Middle frontal gyrus (tissue), 1 donor: ENCODE data around the gene AFDN.
"Not testable (repeated sequence)": the region's sequence is repeated elsewhere in the genome, so short reads cannot be mapped to it uniquely, and the experiment has no call there.

ENCODE experiments used
- DNase-seq: peaks from one replicate; pipeline ENCODE4 v3.0.0-alpha.2; 2015; ENCODE audit warnings: low spot score; ENCODE audit errors: extremely low spot score

The AFDN gene

DNA sequence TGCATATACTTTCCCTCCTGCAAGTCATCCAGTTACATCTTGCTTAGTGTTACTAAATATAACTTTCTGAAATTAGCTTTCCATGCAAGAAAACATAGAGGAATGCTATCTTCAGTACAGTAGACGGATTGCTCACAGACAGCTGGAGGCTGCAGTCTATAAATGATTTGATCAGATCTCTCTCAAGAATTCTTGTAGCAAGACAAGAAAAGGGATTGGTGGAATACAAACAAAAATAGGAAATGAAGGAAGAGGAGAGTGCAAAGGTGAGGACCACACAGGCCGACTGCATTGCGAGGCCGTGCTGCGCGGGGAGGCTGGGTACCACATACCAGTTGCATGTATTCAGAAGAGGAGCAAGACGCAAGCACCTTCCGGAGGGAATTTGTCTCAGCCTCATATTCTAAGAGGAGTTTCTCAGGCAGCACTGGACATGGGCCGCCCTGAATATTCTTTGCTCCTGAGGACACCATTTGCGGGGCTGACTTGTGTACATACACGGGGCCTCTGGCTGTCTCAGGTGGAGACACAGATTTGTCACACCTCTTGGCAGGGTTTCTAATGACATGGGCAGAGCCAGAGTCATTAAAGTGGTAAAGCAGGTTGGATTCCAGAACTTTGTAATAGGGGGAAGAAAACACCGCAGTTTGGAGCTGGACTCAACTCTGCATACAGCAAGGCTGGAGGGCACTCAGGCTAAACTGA is 148.1 kb downstream of the AFDN start:
- no peak for DNase-seq

DNA sequence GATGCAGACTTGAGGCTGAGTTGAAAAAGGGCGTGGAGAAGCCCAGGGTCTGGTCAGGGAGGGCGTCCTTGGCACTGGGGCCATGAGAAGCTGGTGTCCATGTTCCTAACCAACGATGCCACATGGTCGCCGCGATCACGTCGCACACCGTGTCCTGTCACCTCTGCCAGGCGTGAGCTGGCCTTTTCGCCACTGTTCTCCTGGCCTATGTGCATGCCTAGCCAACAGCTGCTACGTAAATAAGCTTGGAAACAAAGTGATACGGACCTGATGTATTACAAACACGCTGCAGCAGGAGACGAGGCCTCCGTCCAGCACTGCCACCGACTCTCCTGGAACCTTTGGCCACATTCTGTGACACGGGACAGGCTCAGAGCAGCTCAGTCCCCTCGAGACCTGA is 148.7 kb downstream of the AFDN start:
- DNase-seq: no peak

DNA sequence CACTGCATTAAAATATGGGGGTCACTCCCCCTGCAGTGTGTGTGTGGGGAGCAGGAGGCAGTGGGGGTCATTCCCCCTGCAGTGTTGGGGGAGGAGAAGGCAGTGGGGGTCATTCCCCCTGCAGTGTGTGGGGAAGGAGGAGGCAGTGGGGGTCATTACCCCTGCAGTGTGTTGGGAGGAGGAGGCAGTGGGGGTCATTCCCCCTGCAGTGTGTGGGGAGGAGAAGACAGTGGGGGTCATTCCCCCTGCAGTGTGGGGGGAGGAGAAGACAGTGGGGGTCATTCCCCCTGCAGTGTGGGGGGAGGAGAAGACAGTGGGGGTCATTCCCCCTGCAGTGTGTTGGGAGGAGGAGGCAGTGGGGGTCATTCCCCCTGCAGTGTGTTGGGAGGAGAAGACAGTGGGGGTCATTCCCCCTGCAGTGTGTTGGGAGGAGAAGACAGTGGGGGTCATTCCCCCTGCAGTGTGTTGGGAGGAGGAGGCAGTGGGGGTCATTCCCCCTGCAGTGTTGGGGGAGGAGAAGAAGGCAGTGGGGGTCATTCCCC is 149.5 kb downstream of the AFDN start:
- DNase-seq: not testable (repeated sequence)

DNA sequence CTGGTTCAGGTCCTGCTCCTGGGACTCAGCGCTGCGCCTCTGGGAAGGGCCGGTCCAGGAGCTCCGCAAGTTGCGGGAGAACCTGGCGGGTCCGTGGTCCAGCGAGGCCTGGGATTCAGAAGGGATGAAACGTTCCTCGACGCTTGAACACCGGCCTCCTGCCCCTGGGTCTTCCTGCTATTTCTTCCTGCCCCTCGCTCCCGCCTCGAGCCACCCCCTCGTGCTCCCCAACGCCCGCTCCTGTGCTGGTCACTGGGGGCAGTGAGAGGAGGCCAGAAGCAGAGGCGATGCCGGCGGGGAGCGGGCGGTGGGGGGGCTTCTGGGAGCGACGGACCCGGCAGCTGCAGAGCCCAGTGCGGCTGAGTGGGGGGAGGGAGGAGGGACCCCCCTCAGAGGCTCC is 150.0 kb downstream of the AFDN start:
- no peak for DNase-seq

DNA sequence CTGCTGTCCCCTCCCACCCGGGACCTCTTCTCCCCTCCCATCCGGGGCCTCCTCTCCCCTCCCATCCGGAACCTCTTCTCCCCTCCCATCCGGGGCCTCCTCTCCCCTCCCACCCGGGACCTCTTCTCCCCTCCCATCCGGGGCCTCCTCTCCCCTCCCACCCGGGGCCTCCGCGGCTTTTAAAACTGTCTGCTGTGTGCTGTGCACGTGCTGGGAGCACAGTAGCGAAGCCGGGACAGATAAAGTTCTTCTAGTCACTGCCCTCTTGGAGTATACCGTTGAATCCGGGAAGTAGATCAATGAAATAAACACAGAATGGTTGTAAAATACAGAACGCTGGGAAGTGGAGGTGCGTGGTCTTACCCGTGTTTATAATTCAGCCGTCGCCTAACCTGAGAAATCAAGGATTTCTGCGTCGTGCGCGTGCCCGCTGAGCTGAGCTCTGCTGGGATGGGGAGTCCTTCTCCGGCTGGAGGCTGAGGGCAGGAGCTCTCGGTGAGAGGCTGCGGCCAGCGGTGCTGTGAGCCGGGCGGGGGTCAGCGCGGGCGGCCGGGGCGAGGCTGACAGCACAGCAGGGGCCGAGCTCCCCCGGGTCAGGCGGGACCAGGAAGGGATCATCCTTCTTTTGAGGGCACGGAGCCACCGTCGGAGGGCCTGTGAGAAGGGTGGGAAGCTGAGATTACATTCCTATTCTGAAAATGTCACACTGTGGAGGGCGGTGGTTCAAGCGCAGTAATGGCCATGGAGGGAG is 151.2 kb downstream of the AFDN start:
- DNase-seq: no peak

DNA sequence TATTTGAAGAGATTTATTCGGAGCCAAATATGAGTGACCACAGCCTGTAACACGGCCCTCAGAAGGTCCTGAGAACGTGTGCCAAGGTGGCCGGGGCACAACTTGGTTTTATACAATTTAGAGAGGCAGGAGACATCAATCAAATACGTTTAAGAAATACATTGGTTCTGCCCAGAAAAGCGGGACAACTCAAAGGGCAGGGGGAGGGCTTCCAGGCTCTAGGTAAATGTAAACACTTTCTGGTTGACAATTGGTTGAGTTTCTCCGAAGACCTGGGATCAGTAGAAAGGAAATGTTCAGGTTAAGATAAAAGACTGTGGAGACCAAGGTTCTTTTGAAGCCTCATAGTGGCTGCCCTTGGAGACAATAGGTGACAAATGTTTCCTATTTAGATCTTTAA is 151.9 kb downstream of the AFDN start:
- DNase-seq: no peak

DNA sequence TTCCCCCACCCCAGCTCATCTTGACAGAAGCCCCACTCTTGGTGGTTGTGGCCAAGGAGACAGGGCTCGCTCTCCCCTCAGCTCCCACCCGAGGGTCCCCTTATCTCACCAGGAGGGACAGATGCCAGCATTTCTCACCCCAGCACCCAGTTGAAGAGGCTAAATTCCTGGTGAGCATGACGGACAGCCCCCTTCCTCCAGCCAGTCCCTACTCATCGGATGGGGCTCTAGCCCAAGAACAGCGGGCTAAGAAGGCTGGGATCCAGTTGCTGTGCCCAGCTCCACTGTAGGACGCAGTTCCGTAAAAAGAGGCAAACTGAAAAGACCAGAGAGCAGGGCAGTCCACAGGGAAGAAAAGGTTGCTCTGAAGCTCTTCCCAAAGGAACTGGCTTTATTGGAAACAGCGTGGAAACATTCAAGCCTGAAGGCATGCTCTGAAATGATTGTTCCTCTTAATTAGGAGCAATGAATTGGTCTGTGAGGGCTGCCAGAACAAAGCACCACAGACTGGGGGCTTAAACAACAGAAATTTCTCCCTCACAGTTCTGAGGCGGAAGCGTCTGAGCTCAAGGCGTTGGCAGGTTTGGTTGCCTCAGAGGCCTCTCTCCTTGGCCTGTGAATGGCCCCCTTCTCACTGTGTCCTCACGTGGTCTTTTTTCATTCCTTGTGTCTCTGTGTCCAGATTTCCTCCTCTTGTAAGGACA is 152.9 kb downstream of the AFDN start:
- no peak for DNase-seq

DNA sequence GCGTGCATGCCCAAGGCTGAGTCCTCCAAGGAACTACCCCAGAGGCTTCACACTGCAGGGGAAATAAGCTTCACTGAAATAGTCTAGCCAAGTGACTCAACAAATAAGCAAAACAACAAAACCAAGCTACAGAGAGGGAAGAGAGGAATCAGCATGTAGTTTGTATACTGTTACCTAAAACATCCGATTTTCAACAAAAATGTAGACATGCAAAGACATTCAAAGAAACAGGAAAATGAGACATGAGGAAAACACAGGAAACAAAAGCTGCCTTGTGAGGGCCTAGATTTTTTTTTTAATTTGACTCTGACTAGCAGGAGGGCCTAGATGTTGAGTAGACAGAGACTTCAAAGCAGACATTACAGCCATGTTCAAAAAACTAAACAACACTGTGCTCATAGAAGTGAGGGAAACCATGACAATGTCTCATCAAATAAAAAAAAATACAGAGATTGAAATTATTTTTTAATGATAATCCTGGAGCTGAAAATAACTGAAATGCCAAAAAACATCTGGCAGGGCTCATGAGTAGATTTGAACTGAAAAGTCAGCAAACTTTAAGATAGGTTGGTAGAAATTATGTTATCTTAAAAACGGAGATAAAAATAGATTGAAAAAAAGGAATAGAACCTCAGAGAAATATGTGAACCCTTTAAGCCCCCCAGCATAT is 154.3 kb downstream of the AFDN start:
- DNase-seq: no peak

DNA sequence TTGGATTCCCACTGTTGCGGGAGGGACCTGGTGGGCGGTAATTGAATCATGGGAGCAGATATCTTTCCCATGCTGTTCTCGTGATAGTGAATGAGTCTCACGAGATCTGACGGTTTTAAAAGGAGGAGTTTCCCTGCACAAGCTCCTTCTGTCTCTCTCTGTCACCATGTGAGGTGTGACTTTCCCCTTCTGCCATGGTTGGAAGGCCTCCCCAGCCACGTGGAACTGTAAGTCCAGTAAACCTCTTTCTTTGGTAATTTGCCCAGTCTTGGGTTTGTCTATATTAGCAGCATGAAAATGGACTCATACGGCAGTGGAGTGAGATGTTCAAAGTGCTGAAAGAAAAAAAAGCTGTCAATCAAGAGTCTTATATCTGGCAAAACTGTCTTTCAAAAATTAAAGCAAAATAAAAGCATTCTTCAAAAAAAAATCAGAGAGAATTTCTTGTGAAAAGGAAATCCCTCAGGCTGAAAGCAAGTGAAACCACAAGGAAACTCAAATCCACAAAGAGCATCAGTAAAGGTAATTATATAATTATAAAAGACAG is 155.3 kb downstream of the AFDN start:
- no peak for DNase-seq

DNA sequence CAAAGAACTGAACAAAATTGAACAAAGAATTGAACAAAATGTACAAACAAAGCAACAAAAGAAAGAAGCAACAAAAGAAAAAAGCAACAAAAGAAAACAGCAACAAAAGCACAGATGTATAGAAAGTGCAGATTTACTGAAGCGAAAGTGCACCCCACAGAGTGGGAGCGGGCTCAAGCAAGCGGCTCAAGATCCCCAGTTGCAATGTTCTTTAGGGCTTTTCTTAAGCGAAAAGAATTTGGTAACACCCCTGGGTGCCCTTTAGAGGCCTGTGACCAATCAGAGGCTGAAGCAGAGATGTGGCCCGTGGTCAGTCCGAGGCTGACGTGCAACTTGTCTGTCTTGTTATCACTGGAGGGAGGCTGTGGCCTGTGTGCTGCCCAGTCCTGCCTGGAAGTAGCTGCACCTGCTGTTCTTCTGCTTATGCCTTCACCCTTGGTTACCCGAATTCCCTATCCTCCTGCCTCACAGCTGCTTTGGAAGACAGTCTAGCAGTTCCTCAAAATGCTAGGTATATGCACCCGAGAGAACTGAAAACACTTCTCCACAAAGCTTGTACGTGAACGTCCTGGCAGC is 157.5 kb downstream of the AFDN start:
- DNase-seq: no peak

DNA sequence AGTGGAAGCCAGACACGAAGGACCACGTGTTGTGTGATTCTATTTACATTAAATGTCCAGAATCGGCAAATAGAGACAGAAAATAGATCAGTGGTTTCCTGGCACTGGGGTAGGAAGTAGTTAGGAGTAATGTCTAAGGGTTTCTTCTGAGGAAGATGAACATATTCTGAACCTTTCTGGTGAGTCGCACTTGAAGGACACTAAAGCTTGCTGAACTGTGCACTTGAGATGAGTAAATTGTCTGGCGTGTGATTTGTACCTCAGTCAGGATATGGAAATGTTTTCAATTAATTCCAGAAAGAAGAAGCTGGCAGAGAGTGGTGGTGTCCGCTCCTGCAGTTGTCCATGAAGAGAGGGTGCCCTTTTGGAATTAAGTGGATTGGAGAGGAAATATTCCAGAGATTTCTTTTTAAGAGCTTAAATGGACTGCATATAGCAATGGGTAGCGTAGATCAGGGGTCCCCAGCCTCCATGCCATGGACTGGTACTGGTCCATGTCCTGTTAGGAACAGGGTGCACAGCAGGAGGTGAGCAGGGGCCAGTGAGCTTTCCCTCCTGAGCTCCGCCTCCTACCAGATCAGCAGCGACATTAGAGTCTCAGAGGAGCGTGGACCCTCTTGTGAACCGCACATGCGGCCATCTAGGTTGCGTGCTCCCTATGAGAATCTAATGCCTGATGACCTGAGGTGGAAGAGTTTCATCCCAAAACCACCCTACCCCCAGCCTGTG is 158.3 kb downstream of the AFDN start:
- DNase-seq: no peak

DNA sequence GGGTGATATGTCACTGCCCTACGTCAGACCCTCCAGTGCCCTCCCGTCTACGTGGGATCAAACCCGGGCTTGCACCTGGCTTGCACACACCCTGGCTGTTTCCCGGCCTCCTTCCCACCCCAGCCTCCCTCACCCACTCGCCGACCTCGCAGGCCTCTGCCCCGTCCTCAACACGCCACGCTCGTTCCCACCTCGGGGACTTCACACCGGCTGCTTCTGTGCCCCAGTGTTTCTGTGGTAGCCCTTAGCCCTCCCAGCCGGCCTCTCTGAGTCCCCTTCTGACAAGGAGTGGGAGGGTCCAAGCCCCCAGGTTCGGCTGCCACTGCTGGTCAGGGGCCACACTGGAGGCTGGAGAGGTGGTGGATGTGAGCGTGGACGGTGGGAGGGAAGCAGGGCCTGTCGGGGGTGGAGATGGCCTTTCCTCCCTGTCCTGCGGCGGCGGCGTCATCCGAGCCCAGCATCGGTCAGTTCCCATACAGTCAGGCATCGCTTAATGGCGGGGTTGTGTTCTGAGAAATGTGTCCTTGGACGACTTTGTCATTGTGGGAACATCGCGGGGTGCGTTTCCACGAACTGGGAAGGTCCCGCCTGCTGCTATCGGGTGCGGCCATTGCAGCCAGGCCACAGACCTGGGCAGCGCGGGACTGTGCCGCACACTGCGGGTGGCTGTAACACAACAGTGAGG is 159.3 kb downstream of the AFDN start:
- no peak for DNase-seq

DNA sequence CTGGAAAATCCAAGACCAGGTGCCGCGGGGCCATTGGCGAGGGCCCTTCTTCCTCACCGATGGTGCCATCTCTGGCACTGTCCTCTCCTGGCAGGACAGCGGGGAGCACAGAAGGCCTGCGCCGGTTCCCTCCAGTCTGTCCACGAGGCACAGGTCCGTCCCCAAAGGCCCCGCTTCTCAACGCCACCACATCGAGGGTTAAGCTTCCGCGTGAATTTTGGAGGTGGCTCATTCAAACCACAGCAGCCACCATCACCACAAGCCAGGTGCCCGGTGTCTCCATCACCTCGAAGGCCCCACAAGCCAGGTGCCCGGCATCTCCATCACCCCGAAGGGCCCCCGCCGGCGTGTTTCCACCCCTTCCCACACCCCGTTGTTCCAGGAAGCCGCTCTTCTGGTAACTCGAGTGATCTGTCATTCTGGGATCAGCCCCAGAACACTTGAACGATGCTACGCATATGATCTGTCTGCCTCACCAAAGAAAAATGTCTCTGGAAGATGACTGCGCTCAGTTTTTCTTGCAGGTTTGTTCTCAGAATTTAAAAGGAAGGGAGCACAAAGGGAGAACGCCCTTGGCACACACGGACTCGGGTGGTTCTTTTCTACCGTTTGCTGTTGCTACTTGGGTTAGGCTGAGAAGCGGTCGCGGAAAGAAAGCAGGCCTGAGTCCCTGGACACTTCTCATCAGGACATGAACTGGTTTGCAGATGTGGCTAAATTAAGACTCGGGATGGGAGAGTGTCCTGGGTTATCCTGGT is 160.9 kb downstream of the AFDN start:
- DNase-seq: no peak

DNA sequence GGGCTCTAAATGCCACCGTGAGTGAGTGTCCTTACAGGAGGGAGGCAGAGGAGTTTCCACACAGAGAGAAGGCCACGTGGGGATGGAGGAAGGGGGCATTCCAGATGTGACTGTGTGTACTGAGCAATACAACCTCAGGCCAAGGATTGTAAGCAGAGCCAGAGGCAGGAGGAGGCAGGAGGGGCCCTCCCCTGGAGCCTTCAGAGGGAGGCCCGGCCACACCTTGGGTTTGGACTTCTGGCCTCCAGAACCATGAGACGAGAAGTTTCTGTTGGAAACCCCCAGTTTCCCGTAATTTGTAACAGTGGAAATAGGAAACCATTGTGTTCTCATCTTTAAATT is 161.4 kb downstream of the AFDN start:
- no peak for DNase-seq

DNA sequence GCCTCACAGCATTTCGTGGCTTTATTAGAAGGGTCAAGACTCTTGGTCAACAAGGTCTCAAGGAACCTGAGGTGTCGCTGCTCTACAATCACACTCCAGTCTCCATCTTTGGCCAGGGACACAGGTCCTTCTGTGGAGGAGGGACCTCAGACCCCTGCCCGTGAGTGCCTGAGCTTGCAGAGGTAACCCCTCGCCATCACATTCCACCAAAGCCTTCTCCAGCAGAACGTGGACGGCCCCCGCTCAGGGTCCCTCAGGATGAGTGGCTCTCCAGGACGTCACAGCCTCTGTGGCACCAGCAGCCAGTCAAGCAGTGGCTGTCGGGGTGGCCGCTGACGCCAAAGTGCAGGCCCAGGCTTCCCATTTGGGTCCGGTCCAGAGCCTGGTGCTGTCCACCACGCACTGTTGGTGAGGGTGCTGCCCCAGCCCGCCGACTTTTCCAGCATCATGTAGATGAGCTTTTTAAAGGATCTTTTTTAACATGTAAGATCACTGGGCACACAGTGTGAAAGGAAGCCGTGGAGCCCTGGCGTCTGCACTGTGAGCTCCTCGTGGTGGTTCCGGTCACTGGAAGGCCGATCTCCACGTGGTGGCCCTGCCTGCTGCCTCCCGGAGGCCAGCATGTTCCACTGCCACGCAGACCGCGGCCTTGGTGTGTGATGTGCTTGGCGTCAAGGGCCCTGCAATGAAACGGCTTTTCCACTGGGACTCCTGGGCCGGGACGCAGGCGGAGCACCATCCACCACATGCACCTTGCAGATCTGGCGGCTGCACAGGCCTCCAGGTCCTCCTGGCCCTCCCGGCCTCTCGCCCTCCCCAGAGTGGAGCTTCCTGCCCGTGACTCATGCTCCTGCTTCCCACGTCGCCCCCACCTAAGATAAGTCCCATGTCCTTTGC is 162.5 kb downstream of the AFDN start:
- no peak for DNase-seq

DNA sequence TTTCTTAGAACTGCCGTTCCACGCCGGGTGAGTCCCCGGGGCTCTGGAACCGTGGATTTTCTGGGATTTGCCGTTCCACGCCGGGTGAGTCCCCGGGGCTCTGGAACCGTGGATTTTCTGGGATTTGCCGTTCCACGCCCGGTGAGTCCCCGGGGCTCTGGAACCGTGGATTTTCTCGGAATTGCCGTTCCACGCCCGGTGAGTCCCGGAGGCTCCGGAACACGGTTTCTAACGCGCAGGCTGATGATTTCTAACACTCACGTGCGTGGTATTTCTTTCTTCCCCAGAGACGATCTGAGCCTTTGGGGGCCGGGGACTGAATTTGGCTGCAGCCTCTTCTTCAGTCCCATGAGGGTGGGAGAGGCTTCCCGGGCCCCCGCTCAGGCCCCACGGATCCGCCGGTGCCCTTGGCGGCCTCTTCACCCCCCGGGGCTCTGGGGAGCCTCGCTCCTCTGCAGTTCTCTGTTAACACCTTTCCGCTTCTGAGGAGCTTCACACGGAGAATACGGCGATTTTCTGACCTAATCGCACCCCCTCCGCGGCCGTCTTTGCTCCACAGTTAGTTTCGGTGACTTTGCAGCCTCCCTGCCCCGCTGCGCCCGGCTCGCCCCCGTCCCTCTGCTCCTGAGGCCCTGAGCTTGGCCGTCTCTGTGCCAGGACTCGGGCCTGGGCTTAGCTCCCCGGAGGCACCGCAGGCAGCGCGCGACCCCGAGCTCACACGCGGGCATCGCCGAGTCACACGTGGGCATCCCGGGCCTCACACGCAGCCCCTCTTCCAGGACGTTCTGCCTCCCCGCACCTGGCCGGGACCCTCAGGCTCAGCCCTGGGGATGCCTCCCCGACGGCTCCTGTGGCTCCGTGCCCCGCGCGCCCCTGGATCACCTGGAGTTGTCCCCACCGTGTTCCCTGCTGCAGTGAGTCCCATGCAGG is 163.6 kb downstream of the AFDN start:
- no peak for DNase-seq

DNA sequence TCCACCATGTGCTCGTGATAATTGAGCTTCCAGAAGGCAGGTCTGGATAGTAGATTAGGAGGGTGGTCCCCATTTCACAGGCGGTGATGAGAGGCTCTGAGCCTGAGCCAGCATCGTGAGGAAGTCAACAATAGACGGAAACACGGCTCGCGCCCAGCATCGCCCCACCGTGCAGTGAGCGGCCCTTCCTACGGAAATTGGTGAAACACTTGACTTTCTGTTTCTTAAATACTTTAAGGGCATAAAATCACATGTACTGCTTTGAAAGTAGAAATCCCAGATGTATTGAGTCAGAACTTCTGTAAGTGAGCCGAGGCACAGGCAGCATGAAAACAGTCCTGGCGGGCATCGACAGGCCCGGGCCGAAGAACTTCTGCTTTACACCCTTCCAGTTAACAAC is 166.5 kb downstream of the AFDN start:
- no peak for DNase-seq
